Mucosa of descending colon (tissue), 3 donors: ENCODE measurements around the gene TPMT. TPM values are rescaled to one million over a fixed set of nuclear protein-coding genes. Genes with fewer than 3 reads are reported as not detected.
A peak's percentile ranks its signal among the peaks of the same experiment; 100 is the strongest.

ENCODE experiments used
- ATAC-seq: fragments of 200-7000 bp; cut with Tn5 transposase; one replicate; pipeline ENCODE4 v1.9.1; 2020; ENCODE audit warnings: mild to moderate bottlenecking, moderate library complexity
- DNase-seq, 3 donors: peaks; one replicate each; pipeline ENCODE4 v3.0.0-alpha.2; 2020
- H3K36me3 ChIP-seq: fragments of 200-600 bp; one replicate; pipeline ENCODE4 v1.8.0; 2021; ENCODE audit warnings: low read depth, mild to moderate bottlenecking
- H3K4me1 ChIP-seq: fragments of 200-600 bp; one replicate; pipeline ENCODE4 v1.8.0; 2021; ENCODE audit warnings: low read depth, mild to moderate bottlenecking
- H3K4me3 ChIP-seq: fragments of 200-600 bp; one replicate; pipeline ENCODE4 v1.8.0; 2021; ENCODE audit warnings: mild to moderate bottlenecking
- H3K9me3 ChIP-seq: fragments of 200-600 bp; one replicate; pipeline ENCODE4 v1.8.0; 2021; ENCODE audit warnings: mild to moderate bottlenecking
- CTCF ChIP-seq: fragments of 200-600 bp; IDR thresholded peaks from one replicate; pipeline ENCODE4 v1.8.0; 2022; ENCODE audit warnings: antibody characterized with exemption, mild to moderate bottlenecking
- intact Hi-C, 2 donors: fragments of 100-400 bp; cut with DNase I in 1 of 2; cut with micrococcal nuclease in 1 of 2; formaldehyde crosslinking; loops; one replicate each; pipeline versions ENCODE4 v1.11.0 to v1.11.1; 2022; cut with DNase I, micrococcal nuclease
- total RNA-seq, 3 donors: library from RNA; stranded (reverse); fragmentation: NEBNext Ultra II Directional in 2 of 3; extraction: Animal tissue kit (Norgen Biotek cat#: 25700) in 2 of 3; gene quantifications; one replicate each; pipeline versions ENCODE4 v1.2.1 to v1.2.4, GENCODE V29; 2021 to 2023
- donor health status: DM: no; HTN: no; CAD: no; lungs with moderate emphysema.
- donor health status: DM: no; HTN: no; CAD: no.
- donor health status: DM: no; HTN: yes; CAD: no.

TPMT gene
- total RNA-seq, 3 donors from 2014 or later: 28.7 to 68.8 (median 50.5) TPM

GRCh38 chr6:18100296-18100695 lies 54.6 kb downstream of the TPMT start:
- DNase-seq: no peak
- no peak overlapping the region for H3K4me3 ChIP-seq
- ATAC-seq: no peak
- intact Hi-C loops: no loop called here
- H3K9me3 ChIP-seq: no peaks in the 10 kb centered on the region
- no peaks in the 10 kb centered on the region for H3K4me1 ChIP-seq
- TF ChIP-seq CTCF: no peak
- no peaks in the 10 kb centered on the region for H3K36me3 ChIP-seq

- DNase-seq: no peak
- H3K9me3 ChIP-seq: no peaks in the 10 kb centered on the region
- no peaks in the 10 kb centered on the region for H3K36me3 ChIP-seq
- no peak for TF ChIP-seq CTCF
- intact Hi-C loops: no loop called here
- no peaks in the 10 kb centered on the region for H3K4me1 ChIP-seq
- H3K4me3 ChIP-seq: no peak overlapping the region
- ATAC-seq: no peak
Measured at GRCh38 chr6:18099511-18099910, 55.4 kb downstream of the TPMT start.

GRCh38 chr6:18096423-18096822 lies 58.5 kb downstream of the TPMT start:
- ATAC-seq (no peak), DNase-seq (no peak)
- intact Hi-C loops: no loop called here
- no peak for TF ChIP-seq CTCF
- Histone ChIP-seq H3K4me1 (no peaks in the 10 kb centered on the region), H3K4me3 (no peak overlapping the region), H3K9me3 (no peaks in the 10 kb centered on the region), H3K36me3 (no peaks in the 10 kb centered on the region)

- no peaks in the 10 kb centered on the region for H3K36me3 ChIP-seq
- intact Hi-C loops: no loop called here
- H3K9me3 ChIP-seq: no peaks in the 10 kb centered on the region
- no peak overlapping the region for H3K4me3 ChIP-seq
- peak; percentile 94 for ATAC-seq
- DNase-seq: peak in 1 of 3 donors; percentile 43
- no peaks in the 10 kb centered on the region for H3K4me1 ChIP-seq
- no peak for TF ChIP-seq CTCF
Measured at GRCh38 chr6:18091382-18091781, 63.5 kb downstream of the TPMT start.

GRCh38 chr6:18090349-18090786 lies 64.5 kb downstream of the TPMT start:
- Histone ChIP-seq H3K36me3 (no peaks in the 10 kb centered on the region), H3K9me3 (no peaks in the 10 kb centered on the region), H3K4me1 (no peaks in the 10 kb centered on the region), H3K4me3 (no peak overlapping the region)
- TF ChIP-seq CTCF: no peak
- ATAC-seq (no peak), DNase-seq (no peak)
- intact Hi-C loops: no loop called here
